Osteoblast (primary cell): ENCODE results near the gene RPSA. TPM values are rescaled to one million over a fixed set of nuclear protein-coding genes. Genes with fewer than 3 reads are reported as not detected.

Source experiments
- DNase-seq: peaks from one replicate; pipeline ENCODE4 v3.0.0; 2011; ENCODE audit warnings: low spot score, mixed read lengths; ENCODE audit not compliant: insufficient read length; ENCODE audit errors: missing footprints
- H2AFZ ChIP-seq: 2 replicates; pipeline ENCODE4 v1.6.0; 2011; ENCODE audit warnings: mild to moderate bottlenecking, low read length
- H3K27ac ChIP-seq: 2 replicates; pipeline ENCODE4 v1.5.1; 2011; ENCODE audit warnings: mild to moderate bottlenecking, low read depth, low read length, moderate library complexity
- H3K27me3 ChIP-seq: 2 replicates; pipeline ENCODE4 v1.6.0; 2012; ENCODE audit warnings: mild to moderate bottlenecking, control low read depth, inconsistent platforms, low read length, moderate library complexity; ENCODE audit not compliant: insufficient read depth
- H3K36me3 ChIP-seq: 2 replicates; pipeline ENCODE4 v1.5.1; 2011; ENCODE audit warnings: mild to moderate bottlenecking, low read length, control low read depth, moderate library complexity; ENCODE audit not compliant: insufficient read depth
- H3K4me1 ChIP-seq: 2 replicates; pipeline ENCODE4 v1.5.1; 2011; ENCODE audit warnings: mild to moderate bottlenecking, low read length, control low read depth, moderate library complexity; ENCODE audit not compliant: insufficient read depth
- H3K4me2 ChIP-seq: 2 replicates; pipeline ENCODE4 v1.6.0; 2011; ENCODE audit warnings: mild to moderate bottlenecking, low read length; ENCODE audit not compliant: insufficient read depth
- H3K4me3 ChIP-seq: fragments of 200-600 bp; sonication (generic); 3 replicates; pipeline ENCODE4 v1.5.1; 2012; ENCODE audit warnings: mild to moderate bottlenecking, low read length, inconsistent platforms; ENCODE audit not compliant: insufficient read depth
- H3K79me2 ChIP-seq: 2 replicates; pipeline ENCODE4 v1.6.0; 2012; ENCODE audit warnings: mild to moderate bottlenecking, low read length, control low read depth, inconsistent platforms; ENCODE audit not compliant: insufficient read depth
- H3K9me3 ChIP-seq: 2 replicates; pipeline ENCODE4 v1.5.1; 2011; ENCODE audit warnings: low read depth, low read length, control low read depth
- H4K20me1 ChIP-seq: 2 replicates; pipeline ENCODE4 v1.6.0; 2012; ENCODE audit warnings: mild to moderate bottlenecking, low read length, control low read depth; ENCODE audit not compliant: insufficient read depth
- total RNA-seq: library from RNA; depleted of rRNA; stranded (reverse); fragments of >200 nt; gene quantifications from 2 replicates; pipeline ENCODE4 v1.2.3, GENCODE V29; 2012
- TF ChIP-seq, protein P1 (sequence below): IDR thresholded peaks from 2 replicates; pipeline ENCODE4 v1.5.1; 2011; ENCODE audit warnings: mild to moderate bottlenecking, low read depth, low read length, moderate library complexity; ENCODE audit errors: extremely low read depth

The RPSA gene
- total RNA-seq, 1 donor = 1,028 TPM

- Histone ChIP-seq H3K4me3 (no peak overlapping the region), H3K27me3 (no peaks in the 10 kb centered on the region), H3K4me2 (no peak overlapping the region), H3K79me2 (no peaks in the 10 kb centered on the region), H3K36me3 (no peaks in the 10 kb centered on the region), H4K20me1 (no peaks in the 10 kb centered on the region), H2AFZ (no peak overlapping the region), H3K27ac (no peak overlapping the region), H3K4me1 (no peaks in the 10 kb centered on the region), H3K9me3 (no peaks in the 10 kb centered on the region)
- TF ChIP-seq, protein P1, sequence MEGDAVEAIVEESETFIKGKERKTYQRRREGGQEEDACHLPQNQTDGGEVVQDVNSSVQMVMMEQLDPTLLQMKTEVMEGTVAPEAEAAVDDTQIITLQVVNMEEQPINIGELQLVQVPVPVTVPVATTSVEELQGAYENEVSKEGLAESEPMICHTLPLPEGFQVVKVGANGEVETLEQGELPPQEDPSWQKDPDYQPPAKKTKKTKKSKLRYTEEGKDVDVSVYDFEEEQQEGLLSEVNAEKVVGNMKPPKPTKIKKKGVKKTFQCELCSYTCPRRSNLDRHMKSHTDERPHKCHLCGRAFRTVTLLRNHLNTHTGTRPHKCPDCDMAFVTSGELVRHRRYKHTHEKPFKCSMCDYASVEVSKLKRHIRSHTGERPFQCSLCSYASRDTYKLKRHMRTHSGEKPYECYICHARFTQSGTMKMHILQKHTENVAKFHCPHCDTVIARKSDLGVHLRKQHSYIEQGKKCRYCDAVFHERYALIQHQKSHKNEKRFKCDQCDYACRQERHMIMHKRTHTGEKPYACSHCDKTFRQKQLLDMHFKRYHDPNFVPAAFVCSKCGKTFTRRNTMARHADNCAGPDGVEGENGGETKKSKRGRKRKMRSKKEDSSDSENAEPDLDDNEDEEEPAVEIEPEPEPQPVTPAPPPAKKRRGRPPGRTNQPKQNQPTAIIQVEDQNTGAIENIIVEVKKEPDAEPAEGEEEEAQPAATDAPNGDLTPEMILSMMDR = no peak
- DNase-seq = peak; percentile 19
Observed at GRCh38 chr3:39423436-39423970, 17.0 kb downstream of the RPSA start.

DNA sequence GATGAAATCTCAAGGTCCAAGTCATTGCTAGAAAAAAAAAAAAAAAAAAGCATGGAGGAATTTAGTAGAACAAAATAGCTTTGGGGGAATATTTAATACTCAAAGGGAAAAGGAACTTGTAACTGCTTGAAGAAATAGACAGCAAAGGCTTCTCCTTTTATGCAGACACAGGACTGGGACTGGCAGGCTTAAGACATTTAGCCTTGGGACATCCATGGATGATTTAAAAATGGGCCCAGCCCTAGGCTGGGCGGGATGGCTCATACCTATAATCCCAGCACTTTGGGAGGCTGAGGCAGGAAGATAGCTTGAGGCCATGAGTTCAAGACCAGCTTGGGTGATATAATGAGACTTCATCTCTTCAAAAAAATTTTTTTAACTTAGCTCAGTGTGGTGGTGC, 19.8 kb downstream of the RPSA start:
- Histone ChIP-seq H3K4me1 (no peaks in the 10 kb centered on the region), H3K4me2 (no peak overlapping the region), H4K20me1 (no peaks in the 10 kb centered on the region), H3K36me3 (no peaks in the 10 kb centered on the region), H3K4me3 (no peak overlapping the region), H3K79me2 (no peaks in the 10 kb centered on the region), H2AFZ (no peak overlapping the region), H3K27me3 (no peaks in the 10 kb centered on the region), H3K27ac (no peak overlapping the region), H3K9me3 (no peaks in the 10 kb centered on the region)
- DNase-seq = no peak
- TF ChIP-seq, protein P1 = no peak

DNA sequence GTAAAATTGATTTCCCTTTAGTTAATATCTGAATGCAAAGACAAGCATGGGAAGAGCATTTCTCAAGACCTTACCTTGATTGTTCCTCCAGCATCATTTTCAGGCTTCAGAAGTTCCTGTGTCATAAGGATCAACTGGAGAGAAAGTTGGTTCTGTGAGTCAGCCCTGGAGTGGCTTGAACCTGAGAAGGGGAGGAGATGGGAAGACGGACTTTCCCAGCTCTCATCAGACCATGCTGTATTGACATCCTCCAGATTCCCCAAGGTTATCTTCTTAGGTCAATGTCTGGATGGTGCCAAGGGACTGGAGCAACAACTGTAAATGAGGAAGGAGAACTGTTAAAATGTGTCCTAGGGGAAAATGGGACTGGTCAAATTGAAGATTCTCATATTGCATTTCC, 21.0 kb downstream of the RPSA start:
- DNase-seq = no peak
- no peak overlapping the region for H3K4me2 ChIP-seq
- H3K27me3 ChIP-seq = no peaks in the 10 kb centered on the region
- no peak overlapping the region for H3K27ac ChIP-seq
- H3K4me1 ChIP-seq = no peaks in the 10 kb centered on the region
- TF ChIP-seq, protein P1 = no peak
- H3K9me3 ChIP-seq = no peaks in the 10 kb centered on the region
- no peaks in the 10 kb centered on the region for H4K20me1 ChIP-seq
- H2AFZ ChIP-seq = no peak overlapping the region
- no peaks in the 10 kb centered on the region for H3K79me2 ChIP-seq
- no peak overlapping the region for H3K4me3 ChIP-seq
- no peaks in the 10 kb centered on the region for H3K36me3 ChIP-seq

GRCh38 chr3:39428745-39429201, 22.3 kb downstream of the RPSA start:
- Histone ChIP-seq H3K27ac (no peak overlapping the region), H3K36me3 (no peaks in the 10 kb centered on the region), H3K9me3 (no peaks in the 10 kb centered on the region), H4K20me1 (no peaks in the 10 kb centered on the region), H3K4me3 (no peak overlapping the region), H2AFZ (peak overlapping the region; percentile 59), H3K27me3 (no peaks in the 10 kb centered on the region), H3K4me2 (no peak overlapping the region), H3K79me2 (no peaks in the 10 kb centered on the region), H3K4me1 (peaks cover 5% of the 10 kb centered on the region)
- DNase-seq = no peak
- TF ChIP-seq, protein P1 = no peak
